ENCODE measurements around the gene ATOSA. TPM values are rescaled to one million over a fixed set of nuclear protein-coding genes. Genes with fewer than 3 reads are reported as not detected.
A peak's percentile ranks its signal among the peaks of the same experiment; 100 is the strongest.

ATOSA gene
- total RNA-seq, 1 experiment from 2014 or later, result 13.2 TPM

DNA sequence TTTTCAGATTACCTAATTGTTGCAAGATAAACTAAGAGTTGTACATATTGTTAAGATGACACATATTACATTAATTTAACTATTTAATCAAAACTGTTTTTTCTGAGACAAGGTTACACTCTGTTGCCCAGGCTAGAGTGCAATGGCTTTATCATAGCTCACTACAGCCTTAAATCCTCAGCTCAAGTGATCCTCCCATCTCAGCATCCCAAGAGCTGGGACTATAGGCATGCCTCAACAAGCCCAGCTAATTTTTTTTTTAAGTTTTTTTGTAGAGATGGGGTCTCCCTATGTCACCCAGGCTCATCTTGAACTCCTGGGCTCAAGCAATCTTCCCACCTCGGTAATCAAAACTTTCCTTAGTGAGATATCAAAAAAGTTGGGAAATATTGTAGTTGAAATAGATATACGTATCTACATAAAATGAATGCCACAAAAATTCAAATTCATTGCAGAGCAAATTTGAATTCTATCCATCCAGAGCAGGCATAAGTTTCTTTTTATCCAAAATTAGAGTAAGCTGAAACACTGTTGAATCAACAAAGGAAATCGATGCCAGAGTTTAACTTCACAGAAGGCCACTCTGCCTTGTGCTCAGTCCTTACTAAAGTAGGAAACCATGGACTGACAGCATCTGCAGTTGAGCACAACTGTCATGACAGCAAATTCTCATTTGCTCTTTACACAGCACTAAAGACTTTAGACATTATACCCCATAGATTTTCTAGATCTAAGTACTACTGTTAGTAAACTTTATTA, 15.5 kb downstream of the ATOSA start:
- Mint-ChIP-seq H3K4me1 (peaks cover 5% of the 10 kb centered on the region), H3K27ac (peak overlapping the region; percentile 43), H3K9me3 (no peaks in the 10 kb centered on the region), H3K4me3 (no peak overlapping the region), H3K27me3 (ENCODE audit: low read depth) (no peaks in the 10 kb centered on the region), H3K36me3 (peaks cover 4% of the 10 kb centered on the region)
- DNase-seq (ENCODE audit: low spot score), result no peak
- CTCF ChIA-PET, result no interaction called here
- no peak for ATAC-seq
- POLR2A ChIA-PET, result no interaction called here
- TF ChIP-seq, protein P1, sequence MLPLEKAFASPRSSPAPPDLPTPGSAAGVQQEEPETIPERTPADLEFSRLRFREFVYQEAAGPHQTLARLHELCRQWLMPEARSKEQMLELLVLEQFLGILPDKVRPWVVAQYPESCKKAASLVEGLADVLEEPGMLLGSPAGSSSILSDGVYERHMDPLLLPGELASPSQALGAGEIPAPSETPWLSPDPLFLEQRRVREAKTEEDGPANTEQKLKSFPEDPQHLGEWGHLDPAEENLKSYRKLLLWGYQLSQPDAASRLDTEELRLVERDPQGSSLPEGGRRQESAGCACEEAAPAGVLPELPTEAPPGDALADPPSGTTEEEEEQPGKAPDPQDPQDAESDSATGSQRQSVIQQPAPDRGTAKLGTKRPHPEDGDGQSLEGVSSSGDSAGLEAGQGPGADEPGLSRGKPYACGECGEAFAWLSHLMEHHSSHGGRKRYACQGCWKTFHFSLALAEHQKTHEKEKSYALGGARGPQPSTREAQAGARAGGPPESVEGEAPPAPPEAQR (CRISPR knock-in tag; IDR thresholded peaks at IDR 0.05), result no peak
- TF ChIP-seq TEAD4 (CRISPR knock-in tag; IDR thresholded peaks at IDR 0.05), result no peak
- TF ChIP-seq CREB1 (CRISPR knock-in tag; IDR thresholded peaks at IDR 0.05), result no peak
- no peak for TF ChIP-seq E2F4 (CRISPR knock-in tag; IDR thresholded peaks at IDR 0.05; ENCODE audit: borderline replicate concordance, low read depth)
- TF ChIP-seq ESRRA (CRISPR knock-in tag; IDR thresholded peaks at IDR 0.05; ENCODE audit: borderline replicate concordance), result no peak
- TF ChIP-seq, protein P2, sequence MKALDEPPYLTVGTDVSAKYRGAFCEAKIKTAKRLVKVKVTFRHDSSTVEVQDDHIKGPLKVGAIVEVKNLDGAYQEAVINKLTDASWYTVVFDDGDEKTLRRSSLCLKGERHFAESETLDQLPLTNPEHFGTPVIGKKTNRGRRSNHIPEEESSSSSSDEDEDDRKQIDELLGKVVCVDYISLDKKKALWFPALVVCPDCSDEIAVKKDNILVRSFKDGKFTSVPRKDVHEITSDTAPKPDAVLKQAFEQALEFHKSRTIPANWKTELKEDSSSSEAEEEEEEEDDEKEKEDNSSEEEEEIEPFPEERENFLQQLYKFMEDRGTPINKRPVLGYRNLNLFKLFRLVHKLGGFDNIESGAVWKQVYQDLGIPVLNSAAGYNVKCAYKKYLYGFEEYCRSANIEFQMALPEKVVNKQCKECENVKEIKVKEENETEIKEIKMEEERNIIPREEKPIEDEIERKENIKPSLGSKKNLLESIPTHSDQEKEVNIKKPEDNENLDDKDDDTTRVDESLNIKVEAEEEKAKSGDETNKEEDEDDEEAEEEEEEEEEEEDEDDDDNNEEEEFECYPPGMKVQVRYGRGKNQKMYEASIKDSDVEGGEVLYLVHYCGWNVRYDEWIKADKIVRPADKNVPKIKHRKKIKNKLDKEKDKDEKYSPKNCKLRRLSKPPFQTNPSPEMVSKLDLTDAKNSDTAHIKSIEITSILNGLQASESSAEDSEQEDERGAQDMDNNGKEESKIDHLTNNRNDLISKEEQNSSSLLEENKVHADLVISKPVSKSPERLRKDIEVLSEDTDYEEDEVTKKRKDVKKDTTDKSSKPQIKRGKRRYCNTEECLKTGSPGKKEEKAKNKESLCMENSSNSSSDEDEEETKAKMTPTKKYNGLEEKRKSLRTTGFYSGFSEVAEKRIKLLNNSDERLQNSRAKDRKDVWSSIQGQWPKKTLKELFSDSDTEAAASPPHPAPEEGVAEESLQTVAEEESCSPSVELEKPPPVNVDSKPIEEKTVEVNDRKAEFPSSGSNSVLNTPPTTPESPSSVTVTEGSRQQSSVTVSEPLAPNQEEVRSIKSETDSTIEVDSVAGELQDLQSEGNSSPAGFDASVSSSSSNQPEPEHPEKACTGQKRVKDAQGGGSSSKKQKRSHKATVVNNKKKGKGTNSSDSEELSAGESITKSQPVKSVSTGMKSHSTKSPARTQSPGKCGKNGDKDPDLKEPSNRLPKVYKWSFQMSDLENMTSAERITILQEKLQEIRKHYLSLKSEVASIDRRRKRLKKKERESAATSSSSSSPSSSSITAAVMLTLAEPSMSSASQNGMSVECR (CRISPR knock-in tag; IDR thresholded peaks at IDR 0.05; ENCODE audit: borderline replicate concordance), result no peak
- no peak for TF ChIP-seq AFF4 (CRISPR knock-in tag; IDR thresholded peaks at IDR 0.05; ENCODE audit: borderline replicate concordance)
- TF ChIP-seq, protein P3, sequence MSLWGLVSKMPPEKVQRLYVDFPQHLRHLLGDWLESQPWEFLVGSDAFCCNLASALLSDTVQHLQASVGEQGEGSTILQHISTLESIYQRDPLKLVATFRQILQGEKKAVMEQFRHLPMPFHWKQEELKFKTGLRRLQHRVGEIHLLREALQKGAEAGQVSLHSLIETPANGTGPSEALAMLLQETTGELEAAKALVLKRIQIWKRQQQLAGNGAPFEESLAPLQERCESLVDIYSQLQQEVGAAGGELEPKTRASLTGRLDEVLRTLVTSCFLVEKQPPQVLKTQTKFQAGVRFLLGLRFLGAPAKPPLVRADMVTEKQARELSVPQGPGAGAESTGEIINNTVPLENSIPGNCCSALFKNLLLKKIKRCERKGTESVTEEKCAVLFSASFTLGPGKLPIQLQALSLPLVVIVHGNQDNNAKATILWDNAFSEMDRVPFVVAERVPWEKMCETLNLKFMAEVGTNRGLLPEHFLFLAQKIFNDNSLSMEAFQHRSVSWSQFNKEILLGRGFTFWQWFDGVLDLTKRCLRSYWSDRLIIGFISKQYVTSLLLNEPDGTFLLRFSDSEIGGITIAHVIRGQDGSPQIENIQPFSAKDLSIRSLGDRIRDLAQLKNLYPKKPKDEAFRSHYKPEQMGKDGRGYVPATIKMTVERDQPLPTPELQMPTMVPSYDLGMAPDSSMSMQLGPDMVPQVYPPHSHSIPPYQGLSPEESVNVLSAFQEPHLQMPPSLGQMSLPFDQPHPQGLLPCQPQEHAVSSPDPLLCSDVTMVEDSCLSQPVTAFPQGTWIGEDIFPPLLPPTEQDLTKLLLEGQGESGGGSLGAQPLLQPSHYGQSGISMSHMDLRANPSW (CRISPR knock-in tag; conservative IDR thresholded peaks at IDR 0.05; ENCODE audit: low read depth), result no peak
- TF ChIP-seq ZNF232 (CRISPR knock-in tag; IDR thresholded peaks at IDR 0.05), result no peak
- TF ChIP-seq ZNF281 (CRISPR knock-in tag; IDR thresholded peaks at IDR 0.05), result no peak
- TF ChIP-seq ZNF317 (CRISPR knock-in tag; IDR thresholded peaks at IDR 0.05; ENCODE audit: borderline replicate concordance, low read depth), result no peak
- TF ChIP-seq NR2C2 (CRISPR knock-in tag; IDR thresholded peaks at IDR 0.05), result no peak
- TF ChIP-seq ZMAT4 (CRISPR knock-in tag; IDR thresholded peaks at IDR 0.05), result no peak
- TF ChIP-seq, protein P4, sequence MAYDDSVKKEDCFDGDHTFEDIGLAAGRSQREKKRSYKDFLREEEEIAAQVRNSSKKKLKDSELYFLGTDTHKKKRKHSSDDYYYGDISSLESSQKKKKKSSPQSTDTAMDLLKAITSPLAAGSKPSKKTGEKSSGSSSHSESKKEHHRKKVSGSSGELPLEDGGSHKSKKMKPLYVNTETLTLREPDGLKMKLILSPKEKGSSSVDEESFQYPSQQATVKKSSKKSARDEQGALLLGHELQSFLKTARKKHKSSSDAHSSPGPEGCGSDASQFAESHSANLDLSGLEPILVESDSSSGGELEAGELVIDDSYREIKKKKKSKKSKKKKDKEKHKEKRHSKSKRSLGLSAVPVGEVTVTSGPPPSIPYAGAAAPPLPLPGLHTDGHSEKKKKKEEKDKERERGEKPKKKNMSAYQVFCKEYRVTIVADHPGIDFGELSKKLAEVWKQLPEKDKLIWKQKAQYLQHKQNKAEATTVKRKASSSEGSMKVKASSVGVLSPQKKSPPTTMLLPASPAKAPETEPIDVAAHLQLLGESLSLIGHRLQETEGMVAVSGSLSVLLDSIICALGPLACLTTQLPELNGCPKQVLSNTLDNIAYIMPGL (CRISPR knock-in tag; IDR thresholded peaks at IDR 0.05), result no peak
- TF ChIP-seq CREM (CRISPR knock-in tag; IDR thresholded peaks at IDR 0.05), result no peak
